NCI-H2081 treated with DMSO at 0.1 percent for 48 hours (cell line): ENCODE measurements around the gene SSR4.

ENCODE experiments used
- DNase-seq: peaks from one replicate; lab custom pipeline; 2025; lab: John Stamatoyannopoulos, UW

The SSR4 gene

DNA sequence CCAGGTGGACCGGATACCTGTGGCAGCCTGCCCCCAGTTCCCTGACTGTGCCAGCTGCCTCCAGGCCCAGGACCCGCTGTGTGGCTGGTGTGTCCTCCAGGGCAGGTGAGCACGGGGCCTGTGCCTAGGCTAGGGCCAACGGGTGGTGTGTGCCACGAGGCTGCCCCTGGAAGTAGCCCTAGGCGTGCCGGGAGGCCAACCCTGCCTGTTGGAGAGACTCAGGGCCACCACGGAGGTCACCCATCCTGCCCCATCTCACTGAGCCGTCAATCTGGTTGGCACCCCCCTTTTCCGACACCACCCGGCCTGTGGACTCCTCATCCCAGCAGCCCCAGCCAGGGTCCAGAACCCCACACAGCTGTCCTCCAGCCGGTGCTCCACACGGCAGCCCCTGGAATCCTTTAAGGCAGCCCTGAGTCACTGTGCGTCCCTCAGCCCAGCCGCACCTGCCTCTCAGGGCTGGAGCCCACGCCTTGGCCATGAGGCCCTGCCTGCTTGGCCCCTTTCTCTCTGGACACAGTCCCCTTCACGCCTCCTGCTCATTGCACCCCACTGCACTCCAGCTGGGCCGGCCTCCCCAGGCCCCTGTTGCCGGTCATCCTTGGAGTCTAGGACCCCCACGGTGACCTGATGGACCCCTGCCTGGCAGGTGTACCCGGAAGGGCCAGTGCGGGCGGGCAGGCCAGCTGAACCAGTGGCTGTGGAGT, 25.2 kb upstream of the SSR4 start:
- DNase-seq = no peak

DNA sequence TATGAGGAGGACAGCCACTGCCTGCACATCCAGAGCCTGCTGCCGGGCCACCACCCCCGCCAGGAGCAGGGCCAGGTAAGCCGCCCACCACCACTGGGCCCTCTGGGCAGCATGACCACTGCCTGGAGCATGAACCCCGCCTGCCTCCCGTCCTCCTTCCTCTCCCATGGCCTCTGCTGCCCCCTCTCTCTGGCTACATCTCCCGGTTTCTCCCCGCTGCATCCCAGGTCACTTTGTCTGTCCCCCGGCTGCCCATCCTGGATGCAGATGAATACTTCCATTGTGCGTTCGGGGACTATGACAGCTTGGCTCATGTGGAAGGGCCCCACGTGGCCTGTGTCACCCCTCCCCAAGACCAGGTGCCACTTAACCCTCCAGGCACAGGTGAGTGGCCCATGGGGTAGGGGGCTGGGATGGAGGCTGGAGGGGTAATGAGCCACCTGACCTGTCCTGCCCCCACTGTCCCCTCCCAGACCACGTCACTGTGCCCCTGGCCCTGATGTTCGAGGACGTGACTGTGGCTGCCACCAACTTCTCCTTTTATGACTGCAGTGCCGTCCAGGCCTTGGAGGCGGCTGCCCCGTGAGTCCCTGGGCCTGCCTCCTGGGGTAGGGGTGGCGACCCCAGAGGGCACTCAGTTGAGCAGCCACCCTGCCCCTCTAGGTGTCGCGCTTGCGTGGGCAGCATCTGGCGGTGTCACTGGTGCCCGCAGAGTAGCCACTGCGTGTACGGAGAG, 24.4 kb upstream of the SSR4 start:
- DNase-seq = no peak

DNA sequence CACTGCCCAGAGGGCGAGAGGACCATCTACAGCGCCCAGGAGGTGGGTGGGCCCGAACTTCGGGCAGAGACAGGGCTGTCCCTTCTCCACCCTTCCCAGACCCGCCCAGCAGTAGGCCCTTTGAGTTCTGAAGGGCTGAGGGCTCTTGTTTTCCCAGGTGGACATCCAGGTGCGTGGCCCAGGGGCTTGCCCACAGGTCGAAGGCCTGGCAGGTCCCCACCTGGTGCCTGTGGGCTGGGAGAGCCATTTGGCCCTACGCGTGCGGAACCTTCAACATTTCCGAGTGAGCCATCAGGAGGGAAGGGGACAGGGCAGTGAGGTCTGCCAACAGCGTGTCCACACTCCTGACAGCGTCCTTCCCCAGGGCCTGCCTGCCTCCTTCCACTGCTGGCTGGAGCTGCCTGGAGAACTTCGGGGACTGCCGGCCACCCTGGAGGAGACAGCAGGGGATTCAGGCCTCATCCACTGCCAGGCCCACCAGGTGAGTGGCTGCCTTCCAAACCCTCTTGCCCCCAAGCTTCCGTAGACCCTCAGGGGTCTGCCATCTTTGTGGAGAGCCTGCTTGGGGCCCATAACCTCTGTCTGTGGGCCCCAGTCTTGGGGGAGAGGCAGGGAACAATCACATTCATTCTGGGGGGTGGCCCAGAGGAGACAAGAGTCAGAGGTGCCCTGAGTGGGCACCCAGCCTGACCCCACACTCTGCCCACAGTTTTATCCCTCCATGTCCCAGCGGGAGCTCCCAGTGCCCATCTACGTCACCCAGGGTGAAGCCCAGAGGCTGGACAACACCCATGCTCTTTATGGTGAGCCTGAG, 23.7 kb upstream of the SSR4 start:
- no peak for DNase-seq

DNA sequence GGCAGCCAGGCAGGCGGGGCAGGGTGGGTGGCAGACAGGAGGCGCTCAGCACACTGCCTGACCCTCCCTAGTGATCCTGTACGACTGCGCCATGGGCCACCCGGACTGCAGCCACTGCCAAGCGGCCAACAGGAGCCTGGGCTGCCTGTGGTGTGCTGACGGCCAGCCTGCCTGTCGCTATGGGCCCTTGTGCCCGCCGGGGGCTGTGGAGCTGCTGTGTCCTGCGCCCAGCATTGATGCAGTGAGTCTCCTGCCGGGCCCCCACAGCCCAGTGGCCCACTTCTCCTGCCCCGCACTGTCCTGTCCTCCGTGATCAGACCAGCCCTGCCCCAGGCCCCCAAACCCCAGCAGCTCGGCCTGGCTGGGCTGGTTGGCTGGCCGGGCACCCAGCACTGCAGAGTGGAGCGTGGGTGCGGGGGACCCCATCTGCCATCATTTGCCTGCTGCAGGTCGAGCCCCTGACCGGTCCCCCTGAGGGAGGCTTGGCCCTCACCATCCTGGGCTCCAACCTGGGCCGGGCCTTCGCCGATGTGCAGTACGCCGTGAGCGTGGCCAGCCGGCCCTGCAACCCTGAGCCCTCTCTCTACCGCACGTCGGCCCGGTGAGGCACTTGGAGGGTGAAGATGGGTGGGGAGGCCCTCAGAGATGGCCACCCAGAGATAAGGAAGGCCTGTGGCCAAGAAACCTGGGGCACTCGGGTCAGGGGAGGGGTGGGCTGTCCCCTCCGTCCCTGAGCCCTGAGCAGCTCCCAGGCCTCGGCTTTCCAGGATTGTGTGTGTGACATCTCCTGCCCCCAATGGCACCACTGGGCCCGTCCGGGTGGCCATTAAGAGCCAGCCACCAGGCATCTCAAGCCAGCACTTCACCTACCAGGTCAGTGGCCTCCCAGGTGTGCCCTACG, 22.8 kb upstream of the SSR4 start:
- no peak for DNase-seq

DNA sequence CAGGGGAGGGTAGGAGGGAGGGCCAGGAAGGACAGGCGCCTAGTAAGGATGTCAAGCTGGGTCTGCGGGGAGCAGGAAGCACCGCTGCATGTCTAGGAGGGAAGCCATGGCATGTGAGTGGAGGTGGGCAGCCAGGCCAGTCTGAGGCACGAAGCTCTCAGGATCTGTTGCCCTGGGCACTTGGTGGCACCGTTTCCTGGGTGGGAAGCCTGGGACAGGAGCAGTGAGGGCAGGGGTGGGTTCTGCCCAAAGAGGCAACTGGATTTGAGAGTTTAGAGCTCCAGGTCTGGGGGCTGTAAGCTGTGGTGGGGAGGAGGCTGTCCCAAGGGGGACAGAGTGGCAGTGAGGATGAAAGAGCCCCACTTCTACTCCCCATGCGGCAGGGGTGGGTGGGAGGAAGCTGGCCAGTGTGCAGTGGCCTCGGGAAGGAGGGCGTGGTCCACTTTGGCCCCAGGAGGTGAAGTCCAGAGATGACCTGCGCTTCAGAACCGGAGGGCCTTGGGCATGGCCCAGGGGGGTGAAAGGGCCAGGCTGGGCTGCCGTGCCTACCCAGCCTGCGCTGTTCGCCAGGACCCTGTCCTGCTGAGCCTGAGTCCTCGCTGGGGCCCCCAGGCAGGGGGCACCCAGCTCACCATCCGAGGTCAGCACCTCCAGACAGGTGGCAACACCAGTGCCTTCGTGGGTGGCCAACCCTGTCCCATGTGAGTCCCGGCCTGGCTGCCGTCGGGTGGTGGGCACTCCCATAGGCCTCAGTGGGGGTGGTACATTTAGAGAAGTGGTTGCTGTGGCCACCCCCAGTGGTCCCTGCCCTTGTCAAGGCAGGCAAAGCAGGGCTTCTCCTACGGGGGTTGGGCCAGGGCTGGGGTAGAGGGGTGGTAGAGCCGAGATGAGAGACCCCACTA, 21.9 kb upstream of the SSR4 start:
- no peak for DNase-seq

DNA sequence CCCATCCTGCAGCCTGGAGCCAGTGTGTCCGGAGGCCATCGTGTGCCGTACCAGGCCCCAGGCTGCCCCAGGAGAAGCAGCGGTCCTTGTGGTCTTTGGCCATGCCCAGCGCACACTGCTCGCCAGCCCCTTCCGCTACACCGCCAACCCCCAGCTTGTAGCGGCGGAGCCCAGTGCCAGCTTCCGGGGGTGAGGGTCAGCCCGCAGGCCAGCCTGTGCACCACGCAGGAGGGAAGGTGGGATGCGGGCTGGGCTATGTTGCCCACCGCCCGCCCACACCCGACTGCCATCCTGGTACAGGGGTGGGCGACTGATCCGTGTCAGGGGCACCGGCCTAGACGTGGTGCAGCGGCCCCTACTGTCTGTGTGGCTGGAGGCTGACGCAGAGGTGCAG, 21.3 kb upstream of the SSR4 start:
- DNase-seq = no peak

DNA sequence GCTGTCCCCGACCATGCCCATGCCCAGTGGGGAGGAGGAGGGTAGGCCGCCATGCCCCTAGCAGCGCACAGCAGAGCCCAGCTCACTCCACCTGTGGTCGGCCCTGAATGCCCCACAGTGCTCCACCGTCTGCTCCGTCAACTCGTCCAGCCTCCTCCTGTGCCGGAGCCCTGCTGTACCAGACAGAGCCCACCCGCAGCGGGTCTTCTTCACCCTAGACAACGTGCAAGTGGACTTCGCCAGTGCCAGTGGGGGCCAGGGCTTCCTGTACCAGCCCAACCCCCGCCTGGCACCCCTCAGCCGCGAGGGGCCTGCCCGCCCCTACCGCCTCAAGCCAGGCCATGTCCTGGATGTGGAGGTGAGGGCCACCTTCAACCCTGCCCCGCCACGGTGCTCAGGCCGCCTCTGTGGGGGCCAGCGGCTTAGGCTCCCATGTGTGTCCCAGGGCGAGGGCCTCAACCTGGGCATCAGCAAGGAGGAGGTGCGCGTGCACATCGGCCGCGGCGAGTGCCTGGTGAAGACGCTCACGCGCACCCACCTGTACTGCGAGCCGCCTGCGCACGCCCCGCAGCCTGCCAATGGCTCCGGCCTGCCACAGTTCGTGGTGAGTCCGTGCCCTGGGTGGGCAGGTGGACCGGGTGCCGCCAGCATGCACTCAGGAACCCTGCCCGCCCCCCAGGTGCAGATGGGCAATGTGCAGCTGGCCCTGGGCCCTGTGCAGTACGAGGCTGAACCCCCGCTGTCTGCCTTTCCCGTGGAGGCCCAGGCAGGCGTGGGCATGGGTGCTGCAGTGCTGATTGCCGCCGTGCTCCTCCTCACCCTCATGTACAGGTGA, 20.5 kb upstream of the SSR4 start:
- DNase-seq = no peak

DNA sequence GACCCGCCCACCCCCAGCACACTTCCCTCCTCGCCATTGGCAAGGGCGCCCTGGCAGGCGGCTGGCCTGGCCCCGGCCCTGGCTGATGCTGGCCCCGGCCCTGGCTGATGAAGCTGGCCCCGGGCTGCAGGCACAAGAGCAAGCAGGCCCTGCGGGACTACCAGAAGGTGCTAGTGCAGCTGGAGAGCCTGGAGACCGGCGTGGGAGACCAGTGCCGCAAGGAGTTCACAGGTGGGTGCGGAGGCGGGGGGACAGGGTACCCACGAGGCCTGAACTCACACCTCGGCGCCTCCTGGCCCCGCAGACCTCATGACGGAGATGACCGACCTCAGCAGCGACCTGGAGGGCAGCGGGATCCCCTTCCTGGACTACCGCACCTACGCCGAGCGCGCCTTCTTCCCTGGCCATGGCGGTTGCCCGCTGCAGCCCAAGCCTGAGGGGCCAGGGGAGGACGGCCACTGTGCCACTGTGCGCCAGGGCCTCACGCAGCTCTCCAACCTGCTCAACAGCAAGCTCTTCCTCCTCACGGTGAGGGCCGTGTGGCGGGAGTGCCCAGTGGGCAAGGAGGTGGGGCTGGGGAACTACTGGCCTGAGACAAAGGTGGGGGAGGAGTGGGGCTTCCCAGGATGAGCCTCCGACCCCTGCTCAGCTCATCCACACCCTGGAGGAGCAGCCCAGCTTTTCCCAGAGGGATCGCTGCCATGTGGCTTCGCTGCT, 19.7 kb upstream of the SSR4 start:
- no peak for DNase-seq

DNA sequence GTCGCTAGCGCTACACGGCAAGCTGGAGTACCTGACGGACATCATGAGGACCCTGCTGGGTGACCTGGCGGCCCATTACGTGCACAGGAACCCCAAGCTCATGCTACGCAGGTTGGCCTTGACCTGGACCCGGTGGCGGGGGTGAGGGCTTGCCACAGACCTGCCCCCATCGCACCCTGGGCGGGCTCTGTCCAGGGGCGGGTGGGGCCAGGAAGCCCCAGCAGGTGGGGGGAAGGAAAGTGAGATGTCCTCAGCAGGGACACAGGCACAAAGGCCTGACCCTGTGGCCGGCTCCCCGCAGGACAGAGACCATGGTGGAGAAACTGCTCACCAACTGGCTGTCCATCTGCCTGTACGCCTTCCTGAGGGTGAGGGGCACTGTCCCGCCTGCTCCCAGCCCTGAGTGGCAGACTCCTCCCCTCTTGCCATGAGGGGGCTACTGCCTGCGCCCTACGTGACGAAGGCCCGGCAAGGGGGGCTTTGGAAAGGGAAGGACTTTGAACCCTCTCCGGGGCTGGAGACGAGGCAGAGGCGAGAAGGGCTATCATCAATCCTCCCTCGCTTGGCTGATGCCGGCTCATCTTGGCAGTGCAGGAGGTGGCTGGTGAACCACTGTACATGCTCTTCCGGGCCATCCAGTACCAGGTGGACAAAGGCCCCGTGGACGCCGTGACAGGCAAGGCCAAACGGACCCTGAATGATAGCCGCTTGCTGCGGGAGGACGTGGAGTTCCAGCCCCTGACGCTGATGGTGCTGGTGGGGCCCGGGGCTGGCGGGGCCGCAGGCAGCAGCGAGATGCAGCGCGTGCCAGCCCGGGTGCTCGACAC, 19.0 kb upstream of the SSR4 start:
- DNase-seq = no peak

DNA sequence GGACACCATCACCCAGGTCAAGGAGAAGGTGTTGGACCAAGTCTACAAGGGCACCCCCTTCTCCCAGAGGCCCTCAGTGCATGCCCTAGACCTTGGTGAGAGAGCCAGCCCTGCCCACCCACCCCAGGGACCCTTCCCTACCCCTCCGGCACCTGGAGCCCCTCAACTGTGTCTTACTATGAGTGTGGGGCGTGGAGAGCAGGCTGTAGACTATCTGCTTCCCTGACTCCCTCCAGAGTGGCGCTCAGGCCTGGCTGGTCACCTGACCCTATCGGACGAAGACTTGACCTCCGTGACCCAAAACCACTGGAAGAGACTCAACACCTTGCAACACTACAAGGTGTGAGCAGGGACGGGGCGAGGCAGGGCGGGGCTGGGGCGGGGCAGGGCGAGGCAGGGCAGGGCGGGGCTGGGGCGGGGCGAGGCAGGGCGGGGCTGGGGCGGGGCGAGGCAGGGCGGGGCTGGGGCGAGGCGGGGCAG, 18.3 kb upstream of the SSR4 start:
- DNase-seq = no peak

DNA sequence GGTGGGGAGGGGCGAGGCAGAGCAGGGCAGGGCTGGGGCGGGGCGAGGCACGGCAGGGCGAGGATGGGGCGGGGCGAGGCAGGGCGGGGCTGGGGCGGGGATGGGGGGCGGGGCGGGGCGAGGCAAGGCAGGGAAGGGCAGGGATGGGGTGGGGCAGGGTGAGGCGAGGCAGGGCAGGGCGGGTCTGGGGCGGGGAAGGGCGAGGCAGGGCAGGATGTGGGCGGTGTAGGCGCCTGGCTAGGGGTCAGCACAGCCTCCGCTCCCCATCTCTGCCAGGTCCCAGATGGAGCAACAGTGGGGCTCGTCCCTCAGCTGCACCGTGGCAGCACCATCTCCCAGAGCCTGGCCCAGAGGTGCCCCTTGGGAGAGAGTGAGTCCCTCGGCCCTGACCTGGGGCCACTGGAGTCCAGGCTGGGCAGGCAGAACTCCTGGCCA, 17.8 kb upstream of the SSR4 start:
- DNase-seq = no peak

DNA sequence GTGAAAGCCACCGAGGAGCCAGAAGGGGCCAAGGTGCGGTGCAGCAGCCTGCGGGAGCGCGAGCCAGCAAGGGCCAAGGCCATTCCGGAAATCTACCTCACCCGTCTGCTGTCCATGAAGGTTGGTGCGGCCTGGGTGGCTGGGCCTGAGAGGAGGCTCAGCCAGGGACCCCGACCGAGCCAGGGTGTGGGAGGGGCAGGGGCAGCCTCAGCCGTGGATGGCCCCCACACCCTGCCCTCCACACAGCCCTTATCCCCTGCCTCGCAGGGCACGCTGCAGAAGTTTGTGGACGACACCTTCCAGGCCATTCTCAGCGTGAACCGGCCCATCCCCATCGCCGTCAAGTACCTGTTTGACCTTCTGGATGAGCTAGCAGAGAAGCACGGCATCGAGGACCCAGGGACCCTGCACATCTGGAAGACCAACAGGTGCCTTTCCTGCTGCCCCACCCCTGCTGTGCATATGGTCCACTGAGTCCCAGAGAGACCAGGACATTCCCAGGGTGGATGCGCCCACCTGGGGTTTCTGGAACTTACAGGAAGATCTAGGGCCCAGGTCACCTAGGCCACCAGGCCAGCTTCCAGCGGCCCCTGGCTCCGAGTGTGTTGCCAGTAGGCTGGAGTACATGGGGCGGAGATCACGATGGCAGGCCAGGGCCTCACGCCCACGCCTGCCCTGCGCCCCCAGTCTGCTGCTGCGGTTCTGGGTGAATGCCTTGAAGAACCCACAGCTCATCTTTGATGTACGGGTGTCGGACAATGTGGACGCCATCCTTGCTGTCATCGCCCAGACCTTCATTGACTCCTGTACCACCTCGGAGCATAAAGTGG, 17.0 kb upstream of the SSR4 start:
- DNase-seq = no peak

DNA sequence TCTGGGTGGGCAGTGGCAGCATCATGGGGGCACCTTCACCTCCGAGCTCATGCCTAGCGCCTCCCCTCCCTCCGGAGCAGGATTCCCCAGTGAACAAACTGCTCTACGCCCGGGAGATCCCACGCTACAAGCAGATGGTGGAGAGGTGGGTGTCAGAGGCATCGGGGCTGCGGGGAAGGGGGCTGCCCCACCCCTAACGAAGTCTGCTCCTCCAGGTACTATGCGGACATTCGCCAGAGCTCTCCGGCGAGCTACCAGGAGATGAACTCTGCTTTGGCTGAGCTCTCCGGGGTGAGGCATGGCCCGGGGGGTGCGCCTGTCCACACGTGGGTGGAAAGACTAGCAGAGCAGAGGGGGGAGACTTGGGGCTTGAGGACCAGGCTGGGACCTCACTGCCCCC, 16.3 kb upstream of the SSR4 start:
- DNase-seq = no peak

DNA sequence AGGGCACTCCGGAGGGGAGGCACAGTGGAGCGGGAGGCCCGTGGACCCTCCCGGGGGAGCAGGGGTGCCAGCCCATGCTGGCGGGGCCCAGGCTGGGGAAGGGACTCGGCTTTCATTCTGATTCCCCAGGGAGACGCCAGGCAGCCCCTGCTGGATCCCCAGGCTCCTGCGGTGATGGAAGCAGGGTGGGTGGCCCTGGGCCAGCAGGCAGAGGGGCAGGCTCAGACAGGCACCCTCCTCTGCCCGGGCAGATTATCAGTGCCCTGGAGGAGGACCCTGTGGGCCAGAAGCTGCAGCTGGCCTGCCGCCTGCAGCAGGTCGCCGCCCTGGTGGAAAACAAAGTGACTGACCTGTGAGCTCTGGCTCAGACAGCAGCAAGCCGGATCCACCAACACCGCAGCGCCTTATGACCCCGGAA, 15.8 kb upstream of the SSR4 start:
- no peak for DNase-seq

DNA sequence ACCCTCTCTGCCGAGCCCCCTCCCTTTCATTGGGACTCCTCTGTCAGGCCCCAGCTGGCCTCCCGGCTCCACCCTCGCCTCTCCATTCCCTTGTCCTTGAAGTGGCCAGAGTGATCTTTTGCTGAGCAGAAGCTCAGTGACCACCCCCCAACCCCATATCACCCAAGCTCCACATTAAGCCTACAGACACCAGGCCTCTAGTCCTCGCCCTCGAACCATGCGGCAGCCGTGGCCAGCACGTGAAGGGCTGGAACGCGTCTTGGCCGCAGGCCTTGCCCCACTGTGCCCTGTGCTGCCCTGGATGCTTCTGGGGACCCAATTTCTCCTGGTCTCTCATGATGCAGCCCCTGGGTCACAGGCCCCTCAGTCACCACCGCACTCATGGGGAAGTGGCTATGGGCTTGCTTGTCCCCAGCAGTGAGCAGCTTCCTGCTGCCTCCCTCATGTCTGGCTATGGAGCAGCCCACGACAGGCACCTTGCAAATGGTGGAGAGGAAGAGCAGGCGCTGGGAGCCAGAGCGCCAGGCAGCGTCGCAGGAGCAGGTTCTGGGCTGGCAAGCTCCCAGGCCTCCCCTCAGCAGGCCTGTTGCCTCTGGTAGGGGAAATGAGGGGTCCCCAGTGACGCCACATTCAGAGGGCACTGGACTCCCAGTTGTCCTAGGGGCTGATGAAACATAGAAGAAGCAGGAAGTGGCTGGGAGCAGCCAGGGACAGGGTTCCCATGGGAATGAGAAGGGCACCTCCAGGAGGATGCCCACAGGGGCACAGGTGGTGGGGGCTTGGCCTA, 14.4 kb upstream of the SSR4 start:
- DNase-seq = no peak

DNA sequence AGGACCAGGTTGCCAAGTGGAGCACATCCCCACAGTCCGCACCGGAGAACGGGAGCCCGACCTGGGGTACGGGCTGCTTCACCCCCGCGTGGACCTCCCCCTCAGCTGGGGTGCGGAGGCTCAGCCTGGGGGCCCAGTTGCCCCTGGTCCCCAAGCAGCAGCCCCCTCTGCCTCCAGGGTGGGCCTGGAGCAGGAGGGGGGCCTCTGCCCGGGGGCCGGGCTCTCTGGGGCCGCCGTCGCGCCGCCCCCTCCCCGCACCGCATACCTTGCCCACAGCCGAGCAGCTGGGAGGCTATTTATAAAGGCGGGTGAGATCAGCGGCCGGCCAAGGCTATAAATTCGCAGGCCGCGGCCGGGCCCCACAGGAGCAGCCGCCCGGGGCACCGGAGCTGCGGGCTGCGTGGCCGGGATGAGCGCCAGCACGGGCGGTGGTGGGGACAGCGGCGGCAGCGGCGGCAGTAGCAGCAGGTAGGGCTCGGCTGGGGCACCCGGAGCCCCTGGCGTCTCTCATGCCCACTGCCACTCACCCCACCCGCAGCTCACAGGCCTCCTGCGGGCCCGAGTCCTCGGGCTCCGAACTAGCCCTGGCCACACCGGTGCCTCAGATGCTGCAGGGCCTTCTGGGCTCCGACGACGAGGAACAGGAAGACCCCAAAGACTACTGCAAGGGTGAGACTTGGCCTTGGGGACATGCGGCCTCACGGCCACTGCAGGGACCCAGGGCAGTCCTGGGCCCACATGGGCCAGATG, 13.6 kb upstream of the SSR4 start, which contains the start of gene SRPK3:
Gene SRPK3 (plus strand): TSS at position 364 of the 750 bp plus-strand sequence. CDS start 46 bp downstream, at position 410.
- DNase-seq = no peak
